NCI-H187 (cell line): ENCODE results near the gene RCOR3.
"Not testable (repeated sequence)": the region's sequence is repeated elsewhere in the genome, so short reads cannot be mapped to it uniquely, and the experiment has no call there.

Source experiments
- DNase-seq, 2 experiments: peaks; one replicate each; lab custom pipeline; 2025; lab: John Stamatoyannopoulos, UW

Gene RCOR3

DNA sequence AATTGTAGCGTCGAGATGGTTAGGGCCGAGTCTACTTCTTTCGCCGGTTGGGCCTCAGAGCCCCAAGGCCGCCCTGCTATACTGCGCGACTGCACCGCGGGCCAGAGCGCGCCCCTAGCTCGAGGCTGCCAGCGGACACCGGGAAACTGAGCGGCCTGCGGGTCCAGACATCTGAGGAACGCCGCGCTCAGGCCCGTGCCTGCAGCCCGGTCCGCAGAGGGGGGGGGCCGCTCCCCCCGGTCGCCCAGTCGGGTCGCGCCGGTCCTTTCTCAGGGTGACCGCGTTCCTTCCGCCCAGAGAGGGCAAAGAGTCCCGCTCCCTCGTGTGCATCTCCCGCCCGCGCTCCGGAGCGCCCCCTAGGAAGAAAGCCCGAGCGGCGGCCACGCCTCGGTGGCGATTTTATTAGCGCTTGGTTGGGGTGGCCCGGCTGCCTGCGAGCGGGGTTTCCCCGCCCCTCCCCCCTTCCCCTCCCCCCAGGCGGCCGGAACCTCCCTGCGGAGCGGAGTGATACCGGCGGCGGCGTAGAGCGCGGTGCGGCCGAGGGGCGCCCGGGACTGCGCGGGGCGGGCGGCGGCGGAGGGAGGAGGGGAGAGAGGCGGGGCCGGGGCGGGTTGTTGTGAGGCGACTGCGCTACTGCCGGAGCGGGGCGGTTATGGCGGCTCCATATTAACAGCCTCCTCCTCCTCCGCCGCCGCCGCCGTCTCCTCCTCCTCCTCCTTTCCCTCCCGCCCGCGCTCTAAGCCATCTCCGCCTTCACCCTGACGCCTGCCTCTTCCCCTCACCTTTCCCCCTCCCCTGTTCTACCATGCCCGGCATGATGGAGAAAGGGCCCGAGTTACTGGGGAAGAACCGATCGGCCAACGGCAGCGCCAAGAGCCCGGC, at the start of gene RCOR3:
Gene RCOR3, plus strand, starts transcription at position 611 of the 882 bp plus-strand sequence. Its CDS starts 195 bp downstream, at position 806.
- DNase-seq, result peak; percentile 63 to 88

DNA sequence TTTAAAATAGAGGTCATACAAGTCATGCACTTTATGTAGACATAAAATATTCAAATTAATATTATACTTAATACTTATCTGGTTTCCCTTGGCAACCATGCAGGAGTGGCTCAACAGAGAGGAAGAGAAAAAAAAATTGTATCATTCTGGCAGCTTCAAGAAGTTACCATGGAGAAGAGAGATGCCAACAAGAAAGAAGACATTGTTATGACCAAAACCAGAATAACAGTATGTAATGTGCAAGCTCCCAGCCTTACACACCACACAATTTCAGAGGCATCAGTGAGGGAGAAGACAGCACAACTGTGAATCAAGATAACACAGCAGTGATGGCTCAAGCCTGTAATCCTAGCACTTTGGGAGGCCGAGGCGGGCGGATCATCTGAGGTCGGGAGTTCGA, 49.1 kb upstream of the RCOR3 start:
- DNase-seq, result no peak

DNA sequence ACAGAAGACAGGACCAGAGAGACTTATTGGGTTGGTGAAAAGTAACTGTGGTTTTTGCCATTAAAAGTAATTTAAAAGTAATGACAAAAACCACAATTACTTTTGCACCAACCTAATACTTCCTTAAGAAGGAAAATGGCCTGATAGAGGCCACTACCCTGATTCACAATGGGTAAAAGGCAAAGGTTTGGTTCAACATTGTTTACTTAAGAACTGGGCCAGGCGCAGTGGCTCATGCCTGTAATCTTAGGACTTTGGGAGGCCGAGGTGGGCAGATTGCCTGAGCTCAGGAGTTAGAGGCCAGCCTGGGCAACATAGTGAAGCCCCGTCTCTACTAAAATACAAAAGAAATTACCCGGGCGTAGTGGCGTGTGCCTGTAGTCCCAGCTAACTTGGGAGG, 48.2 kb upstream of the RCOR3 start:
- DNase-seq, result no peak

DNA sequence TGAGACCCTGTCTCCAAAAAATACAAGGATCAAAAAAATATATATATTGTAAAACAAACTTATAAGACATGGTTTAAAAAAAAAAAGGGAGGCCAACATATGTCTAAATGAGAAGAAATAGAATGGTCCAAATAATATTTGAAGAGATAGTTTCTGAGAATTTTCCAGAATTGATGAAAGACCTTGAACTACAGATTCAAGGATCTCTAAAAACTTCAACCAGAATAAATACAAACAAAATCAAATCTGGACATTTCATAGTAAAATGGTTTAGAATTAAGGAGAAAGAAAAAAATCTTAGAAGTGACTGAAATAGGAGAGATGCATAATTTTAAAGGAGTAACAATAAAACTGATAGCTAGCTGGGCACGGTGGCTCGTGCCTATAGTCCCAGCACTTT, 45.5 kb upstream of the RCOR3 start:
- DNase-seq, result no peak

DNA sequence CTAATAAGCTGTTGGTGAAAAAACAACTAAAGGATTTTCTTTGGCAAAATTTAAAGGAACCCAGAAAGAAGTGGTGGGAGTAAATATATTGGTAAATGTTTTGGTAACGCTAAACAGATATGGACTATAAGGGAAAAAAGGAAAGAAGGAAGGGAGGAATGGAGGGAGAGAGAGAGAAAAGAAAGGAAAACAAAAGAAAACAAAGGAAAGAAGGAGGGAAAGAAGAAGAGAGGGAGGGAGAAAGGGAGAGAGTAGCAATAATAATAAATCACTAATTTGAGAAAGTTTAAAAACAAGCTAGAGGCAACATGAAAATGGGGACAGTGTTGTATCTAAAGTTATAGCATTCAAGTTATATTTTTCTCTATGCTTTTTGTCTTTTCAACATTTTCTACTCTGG, 43.6 kb upstream of the RCOR3 start:
- no peak for DNase-seq

DNA sequence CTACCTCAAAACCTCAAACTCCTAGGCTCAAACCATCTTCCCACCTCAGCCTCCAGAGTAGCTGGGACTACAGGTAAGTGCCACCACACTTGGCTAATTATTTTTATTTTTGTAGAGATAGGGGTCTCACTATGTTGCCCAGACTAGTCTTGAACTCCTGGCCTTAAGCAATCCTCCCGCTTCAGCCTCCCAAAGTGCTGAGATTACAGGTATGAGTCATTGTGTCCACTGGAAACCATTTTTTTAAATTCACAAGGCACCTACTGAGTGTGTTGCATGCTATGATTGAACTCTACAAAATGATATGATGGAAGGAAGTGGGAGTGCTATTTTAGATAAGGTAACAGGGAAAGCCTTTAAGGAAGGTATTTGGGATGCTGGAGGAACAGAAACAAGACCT, 41.8 kb upstream of the RCOR3 start:
- no peak for DNase-seq

DNA sequence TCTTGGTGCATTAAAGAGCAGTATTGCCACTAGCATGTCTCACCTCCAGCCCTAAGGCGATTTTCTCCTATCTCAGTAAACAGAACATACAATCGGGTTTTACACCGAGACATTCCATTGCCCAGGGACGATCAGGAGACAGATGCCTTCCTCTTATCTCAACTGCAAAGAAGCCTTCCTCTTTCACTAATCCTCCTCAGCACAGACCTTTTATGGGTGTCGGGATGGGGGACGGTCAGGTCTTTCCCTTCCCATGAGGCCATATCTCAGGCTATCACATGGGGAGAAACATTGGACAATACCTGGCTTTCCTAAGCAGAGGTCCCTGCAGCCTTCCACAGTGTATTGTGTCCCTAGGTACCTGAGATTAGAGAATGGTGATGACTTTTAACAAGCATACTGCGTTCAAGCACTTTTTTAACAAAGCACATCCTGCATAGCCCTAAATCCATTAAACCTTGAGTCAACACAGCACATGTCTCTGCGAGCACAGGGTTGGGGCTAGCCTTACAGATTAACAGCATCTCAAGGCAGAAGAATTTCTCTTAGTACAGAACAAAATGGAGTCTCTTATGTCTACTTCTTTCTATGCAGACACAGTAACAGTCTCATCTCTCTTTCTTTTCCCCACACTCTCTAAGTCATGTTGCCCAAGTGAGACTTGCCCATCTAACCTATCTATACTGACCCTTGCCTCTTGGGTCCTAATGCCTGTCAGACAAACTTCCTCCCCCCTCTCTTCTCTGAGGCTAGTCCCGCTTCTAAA, 36.5 kb upstream of the RCOR3 start:
- DNase-seq, result not testable (repeated sequence)

DNA sequence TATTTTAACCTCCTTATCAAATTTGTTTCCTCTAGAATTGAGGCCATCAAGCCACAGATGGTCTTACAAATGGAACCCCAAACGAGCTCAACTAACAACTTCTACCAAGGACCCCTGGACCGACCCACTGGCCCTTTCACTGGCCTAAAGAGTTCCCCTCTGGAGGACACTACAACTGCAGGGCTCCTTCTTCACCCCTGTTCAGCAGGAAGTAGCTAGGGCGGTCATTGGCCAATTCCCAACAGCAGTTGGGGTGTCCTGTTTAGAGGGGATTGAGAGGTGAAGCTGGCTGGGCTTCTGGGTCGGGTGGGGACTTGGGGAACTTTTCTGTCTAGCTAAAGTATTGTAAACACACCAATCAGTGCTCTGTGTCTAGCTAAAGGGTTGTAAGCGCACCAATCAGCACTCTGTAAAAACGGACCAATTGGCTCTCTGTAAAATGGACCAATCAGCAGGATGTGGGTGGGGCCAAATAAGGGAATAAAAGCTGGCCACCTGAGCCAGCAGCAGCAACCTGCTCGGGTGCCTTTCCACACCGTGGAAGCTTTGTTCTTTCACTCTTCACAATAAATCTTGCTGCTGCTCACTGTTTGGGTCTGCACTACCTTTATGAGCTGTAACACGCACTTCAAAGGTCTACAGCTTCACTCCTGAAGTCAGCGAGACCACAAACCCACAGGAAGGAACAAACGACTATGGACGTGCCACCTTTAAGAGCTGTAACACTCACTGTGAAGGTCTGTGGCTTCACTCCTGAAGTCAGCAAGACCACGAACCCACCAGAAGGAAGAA, 30.4 kb upstream of the RCOR3 start:
- DNase-seq, result not testable (repeated sequence)

DNA sequence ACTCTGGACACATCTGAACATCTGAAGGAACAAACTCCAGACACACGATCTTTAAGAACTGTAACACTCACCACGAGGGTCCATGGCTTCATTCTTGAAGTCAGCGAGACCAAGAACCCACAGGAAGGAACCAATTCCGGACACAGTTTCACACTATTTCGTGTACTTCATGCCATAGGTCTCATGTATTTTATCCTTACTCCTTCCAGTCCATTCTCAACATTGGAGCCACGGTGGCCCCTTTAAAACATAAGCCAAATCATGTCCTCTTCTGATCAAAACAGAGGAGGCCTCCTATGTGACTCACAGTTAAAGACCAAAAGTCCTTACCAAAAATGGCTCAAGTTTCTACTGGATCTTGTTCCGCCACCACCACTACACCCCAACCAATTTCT, 29.8 kb upstream of the RCOR3 start:
- no peak for DNase-seq

DNA sequence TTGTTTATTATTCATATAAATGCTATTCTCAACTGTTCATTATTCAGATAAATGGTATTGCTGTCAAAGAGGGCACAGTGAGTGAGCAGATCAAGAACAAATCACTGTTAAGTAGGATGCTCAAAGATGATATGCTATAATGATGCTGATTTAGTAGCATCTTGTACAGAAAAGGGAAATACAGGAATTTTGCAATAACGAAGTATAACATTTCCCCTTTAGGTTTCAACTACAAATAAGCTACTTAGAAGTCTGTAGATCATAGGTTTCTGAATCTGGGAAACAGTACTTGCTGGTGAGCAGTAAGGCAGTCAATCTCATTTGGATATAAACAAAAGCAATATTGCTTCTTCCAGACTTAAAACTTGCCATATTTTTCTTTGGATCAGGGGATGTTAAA, 27.3 kb upstream of the RCOR3 start:
- DNase-seq, result no peak

DNA sequence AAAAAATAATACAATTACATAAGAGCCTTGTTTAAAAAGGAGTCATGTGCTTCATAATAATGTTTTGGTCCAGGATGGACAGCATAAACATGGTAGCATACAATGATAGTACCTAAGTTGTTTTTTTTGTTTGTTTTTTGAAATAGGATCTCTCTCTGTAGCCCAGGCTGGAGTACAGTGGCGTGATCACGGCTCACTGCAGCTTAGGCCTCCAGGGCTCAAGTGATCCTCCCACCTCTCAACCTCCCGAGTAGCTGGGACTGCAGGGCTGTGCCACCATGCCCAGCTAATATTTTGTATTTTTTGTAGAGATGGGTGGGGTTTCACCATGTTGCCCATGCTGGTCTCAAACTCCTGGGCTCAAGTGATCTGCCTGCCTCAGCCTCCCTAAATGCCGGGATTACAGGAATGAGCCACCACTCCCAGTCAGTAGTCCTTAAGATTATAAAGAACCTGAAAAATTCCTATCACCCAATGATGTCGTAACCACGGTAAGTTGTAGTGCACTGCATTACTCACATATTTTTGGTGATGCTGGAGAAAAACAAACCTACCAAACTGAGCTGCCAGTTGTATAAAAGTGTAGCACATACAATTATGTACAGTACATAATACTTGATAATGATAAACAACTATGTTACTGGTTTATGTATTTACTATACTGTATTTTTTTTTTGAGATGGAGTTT, 22.4 kb upstream of the RCOR3 start:
- DNase-seq, result no peak

DNA sequence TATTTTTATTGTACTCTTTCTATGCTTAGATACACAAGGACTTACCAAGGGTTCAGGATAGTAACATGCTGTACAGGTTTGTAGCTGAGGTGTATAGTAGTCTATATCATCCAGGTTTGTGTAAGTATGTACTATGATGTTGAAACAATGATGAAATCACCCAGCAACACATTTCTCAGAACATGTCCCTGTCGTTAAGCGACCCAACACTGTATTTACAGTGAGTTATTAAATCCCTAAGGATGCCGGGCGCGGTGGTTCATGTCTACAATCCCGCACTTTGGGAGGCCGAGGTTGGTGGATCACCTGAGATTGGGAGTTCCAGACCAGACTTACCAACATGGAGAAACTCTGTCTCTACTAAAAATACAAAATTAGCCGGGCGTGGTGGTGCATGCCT, 21.6 kb upstream of the RCOR3 start:
- no peak for DNase-seq

DNA sequence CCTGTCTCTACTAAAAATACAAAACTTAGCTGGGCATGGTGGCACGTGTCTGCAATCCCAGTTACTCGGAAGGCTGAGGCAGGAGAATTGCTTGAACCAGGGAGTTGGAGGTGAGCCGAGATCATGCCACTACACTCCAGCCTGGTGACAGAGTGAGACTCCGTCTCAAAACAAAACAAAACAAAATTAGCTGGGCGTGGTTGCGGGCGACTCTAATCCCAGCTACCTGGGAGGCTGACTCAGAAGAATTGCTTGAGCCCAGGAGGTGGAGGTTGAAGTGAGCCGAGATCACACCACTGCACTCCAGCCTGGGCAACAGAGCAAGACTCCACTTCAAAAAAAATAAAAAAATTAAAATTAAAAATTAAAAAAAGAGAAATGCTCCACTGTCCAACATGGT, 18.6 kb upstream of the RCOR3 start:
- not testable (repeated sequence) for DNase-seq

DNA sequence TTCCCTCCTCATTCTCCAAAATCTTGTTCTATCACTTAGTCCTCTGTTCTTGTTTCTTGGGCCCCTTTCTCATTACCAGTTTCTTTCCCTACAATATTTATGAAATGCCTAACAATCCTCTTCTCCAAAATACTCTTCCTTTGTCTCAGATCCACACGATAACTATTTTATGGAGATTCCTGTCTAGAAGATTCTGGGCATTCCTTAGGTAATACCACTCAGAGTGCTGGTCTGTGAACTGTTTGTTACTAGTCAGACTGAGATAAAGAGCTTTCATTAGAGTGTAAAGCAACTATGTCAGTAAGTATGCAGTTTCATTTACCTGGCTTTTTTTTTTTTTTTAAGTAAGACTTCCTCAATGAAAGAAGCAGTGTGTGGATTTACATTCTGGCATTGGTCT, 18.1 kb upstream of the RCOR3 start:
- no peak for DNase-seq

DNA sequence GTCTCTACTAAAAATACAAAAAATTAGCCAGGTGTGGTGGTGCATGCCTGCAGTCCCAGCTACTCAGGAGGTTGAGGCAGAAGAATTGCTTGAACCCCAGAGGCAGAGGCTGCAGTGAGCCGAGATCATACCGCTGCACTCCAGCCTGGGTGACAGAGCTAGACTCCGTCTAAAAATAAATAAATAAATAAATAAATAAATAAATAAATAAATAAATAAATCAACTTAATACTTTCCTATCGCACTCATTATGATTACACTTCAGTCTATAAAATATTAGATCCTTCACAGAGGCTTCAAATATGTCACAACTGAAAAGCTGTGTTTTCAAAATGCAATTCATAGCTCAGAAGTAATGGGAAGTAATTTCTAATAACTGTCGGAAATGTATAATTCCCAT, 15.5 kb upstream of the RCOR3 start:
- not testable (repeated sequence) for DNase-seq

DNA sequence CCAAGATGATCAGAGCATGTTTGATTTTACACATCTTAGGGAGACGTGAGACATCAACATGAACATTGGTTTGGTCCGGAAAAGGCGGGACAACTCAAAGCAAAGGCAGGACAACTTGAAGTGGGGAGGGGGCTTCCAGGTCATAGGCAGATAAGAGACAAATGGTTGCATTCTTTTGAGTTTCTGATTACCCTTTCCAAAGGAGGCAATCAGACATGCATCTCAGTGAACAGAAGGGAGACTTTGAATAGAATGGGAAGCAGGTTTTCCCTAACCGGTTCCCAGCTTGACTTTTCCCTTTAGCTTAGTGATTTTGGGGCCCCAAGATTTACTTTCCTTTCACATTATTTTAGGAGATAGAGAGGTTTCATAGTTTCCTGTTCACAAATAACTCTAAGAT, 12.6 kb upstream of the RCOR3 start:
- DNase-seq, result not testable (repeated sequence)

DNA sequence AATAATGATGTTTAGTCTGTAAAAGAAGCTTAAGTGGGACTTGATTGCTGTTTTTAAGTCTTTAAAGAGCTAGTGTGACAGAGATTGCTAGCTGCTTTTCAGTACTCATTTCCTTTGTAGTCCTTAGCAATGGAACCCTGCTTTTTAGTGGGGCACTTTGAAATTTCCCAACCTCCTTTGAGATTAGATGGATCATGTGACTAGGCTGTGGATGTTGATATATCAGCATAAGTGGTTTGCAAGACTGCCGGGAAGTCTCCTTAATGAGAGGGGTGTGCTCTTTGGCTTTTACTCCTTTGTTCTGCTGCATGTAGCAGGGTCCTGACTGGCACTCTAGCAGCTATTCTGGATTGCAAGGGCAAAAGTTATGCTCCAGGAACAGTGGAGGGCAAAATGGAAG, 11.2 kb upstream of the RCOR3 start:
- no peak for DNase-seq

DNA sequence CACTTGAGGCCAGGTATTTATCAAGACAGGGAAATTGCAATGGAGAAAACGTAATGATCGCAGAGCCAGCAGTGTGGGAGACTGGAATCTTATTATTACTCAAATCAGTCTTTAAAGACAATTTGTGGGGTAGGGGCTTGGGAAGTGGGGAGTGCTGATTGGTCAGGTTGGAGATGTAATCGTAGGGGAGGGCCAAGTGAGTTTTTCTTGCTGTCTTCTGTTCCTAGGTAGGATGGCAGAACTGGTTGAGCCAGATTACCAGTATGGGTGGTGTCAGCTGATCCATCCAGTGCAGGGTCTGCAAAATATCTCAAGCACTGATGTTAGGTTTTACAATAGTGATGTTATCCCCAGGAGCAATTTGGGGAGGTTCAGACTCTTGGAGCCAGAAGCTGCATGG, 9.6 kb upstream of the RCOR3 start:
- DNase-seq, result not testable (repeated sequence)

DNA sequence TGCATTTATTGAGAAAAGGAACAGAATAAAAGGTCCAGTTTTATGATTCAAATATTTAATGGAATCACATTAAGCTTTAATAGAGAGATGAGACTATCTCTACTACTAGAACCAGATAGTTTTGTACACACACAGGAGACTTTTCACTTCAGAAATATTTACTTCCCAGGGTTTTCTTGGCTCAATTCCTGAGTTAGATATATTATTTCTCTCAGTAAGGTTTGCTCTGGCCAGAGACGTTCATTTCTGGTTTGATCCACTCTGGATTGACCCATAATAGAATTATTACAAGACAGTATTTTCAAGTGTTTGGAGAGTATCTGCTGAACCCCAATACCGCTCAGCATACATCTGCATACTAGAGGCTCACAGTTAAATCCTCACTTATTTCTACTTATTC, 1.3 kb upstream of the RCOR3 start:
- DNase-seq, result no peak

DNA sequence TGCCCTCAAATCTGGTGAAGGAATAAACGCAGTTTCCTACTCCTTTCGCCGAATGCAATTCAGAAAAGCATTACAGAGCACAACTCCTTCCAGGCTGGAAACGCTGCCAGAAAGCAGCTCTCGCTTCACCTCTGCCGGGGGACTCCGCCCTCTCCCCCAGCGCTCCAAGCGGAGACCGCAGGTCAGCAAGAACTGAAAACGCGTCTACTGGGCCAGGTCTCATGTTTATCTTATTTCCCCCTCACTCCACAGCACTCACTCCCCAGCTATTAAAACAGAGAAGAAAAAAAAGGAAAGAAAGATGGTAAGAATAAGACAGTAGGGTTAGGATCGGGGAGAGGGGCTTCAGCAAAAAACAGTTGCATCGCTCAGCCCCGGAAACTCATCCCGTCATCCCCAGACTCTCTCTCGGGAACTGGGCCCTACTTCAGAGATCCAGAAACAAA, 833 bp upstream of the RCOR3 start:
- DNase-seq, result peak in 1 of 2 experiments; percentile 17

DNA sequence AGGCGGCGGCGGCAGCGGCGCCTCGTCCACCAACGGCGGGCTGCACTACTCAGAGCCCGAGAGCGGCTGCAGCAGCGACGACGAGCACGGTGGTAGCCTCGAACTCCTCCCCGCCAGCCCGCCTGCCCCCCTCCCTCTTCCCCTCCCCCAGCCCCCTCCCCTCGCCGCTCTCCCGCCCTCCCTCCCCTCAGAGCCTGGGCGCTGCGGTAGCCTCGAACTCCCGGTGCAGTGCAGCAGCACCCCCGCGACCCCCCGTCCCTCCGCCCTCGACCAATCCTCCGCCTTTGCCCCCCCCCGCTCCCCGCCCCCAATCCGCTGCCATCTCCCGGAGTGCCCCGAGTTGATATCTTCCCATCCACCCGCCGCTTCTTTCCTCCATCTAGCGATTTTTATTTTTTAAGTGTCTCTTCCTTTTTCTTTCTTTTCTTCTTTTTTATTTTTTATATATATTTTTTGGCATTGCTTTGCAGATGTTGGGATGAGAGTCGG, 516 bp downstream of the RCOR3 start:
- peak in 1 of 2 experiments; percentile 4 for DNase-seq
